ENCODE results near the gene EGFR.

The EGFR gene

GRCh38 chr7:55083206-55083605 is 64.4 kb downstream of the EGFR start:
- DNase-seq = no peak

- DNase-seq = no peak
Measured at GRCh38 chr7:55084307-55084706, 65.5 kb downstream of the EGFR start.

- no peak for DNase-seq
Measured at GRCh38 chr7:55085511-55086412, 66.9 kb downstream of the EGFR start.

GRCh38 chr7:55086413-55087201 is 67.8 kb downstream of the EGFR start:
- DNase-seq = no peak

GRCh38 chr7:55087521-55087961 is 68.7 kb downstream of the EGFR start:
- no peak for DNase-seq

GRCh38 chr7:55088107-55088506 is 69.3 kb downstream of the EGFR start:
- no peak for DNase-seq

GRCh38 chr7:55088620-55089019 is 69.8 kb downstream of the EGFR start:
- DNase-seq = no peak

- DNase-seq = no peak
Measured at GRCh38 chr7:55092186-55092974, 73.6 kb downstream of the EGFR start.

- no peak for DNase-seq
Measured at GRCh38 chr7:55092975-55093373, 74.2 kb downstream of the EGFR start.

GRCh38 chr7:55093674-55094073 is 74.9 kb downstream of the EGFR start:
- DNase-seq = no peak

- no peak for DNase-seq
Measured at GRCh38 chr7:55094092-55094690, 75.4 kb downstream of the EGFR start.

- no peak for DNase-seq
Measured at GRCh38 chr7:55095672-55096071, 76.9 kb downstream of the EGFR start.

- no peak for DNase-seq
Measured at GRCh38 chr7:55096323-55096722, 77.5 kb downstream of the EGFR start.

GRCh38 chr7:55097100-55097499 is 78.3 kb downstream of the EGFR start:
- DNase-seq = no peak

GRCh38 chr7:55099066-55099820 is 80.4 kb downstream of the EGFR start:
- no peak for DNase-seq

GRCh38 chr7:55099821-55100543 is 81.2 kb downstream of the EGFR start:
- no peak for DNase-seq

- no peak for DNase-seq
Measured at GRCh38 chr7:55100544-55101327, 81.9 kb downstream of the EGFR start.

GRCh38 chr7:55101359-55101758 is 82.5 kb downstream of the EGFR start:
- DNase-seq = no peak

- DNase-seq = no peak
Measured at GRCh38 chr7:55104123-55104522, 85.3 kb downstream of the EGFR start.

- no peak for DNase-seq
Measured at GRCh38 chr7:55104712-55105433, 86.1 kb downstream of the EGFR start.

Measured in central memory CD4-positive, alpha-beta T cell (primary cell).